GM18858 (cell line): ENCODE data around the gene IL23R.
A peak's percentile ranks its signal among the peaks of the same experiment; 100 is the strongest.
"Not testable (repeated sequence)": the region's sequence is repeated elsewhere in the genome, so short reads cannot be mapped to it uniquely, and the experiment has no call there.

ENCODE experiments used
- ATAC-seq: cut with Tn5 transposase; IDR thresholded peaks from one replicate; pipeline ENCODE4 v1.9.1; 2021; ENCODE audit not compliant: unreplicated experiment

Gene IL23R

DNA sequence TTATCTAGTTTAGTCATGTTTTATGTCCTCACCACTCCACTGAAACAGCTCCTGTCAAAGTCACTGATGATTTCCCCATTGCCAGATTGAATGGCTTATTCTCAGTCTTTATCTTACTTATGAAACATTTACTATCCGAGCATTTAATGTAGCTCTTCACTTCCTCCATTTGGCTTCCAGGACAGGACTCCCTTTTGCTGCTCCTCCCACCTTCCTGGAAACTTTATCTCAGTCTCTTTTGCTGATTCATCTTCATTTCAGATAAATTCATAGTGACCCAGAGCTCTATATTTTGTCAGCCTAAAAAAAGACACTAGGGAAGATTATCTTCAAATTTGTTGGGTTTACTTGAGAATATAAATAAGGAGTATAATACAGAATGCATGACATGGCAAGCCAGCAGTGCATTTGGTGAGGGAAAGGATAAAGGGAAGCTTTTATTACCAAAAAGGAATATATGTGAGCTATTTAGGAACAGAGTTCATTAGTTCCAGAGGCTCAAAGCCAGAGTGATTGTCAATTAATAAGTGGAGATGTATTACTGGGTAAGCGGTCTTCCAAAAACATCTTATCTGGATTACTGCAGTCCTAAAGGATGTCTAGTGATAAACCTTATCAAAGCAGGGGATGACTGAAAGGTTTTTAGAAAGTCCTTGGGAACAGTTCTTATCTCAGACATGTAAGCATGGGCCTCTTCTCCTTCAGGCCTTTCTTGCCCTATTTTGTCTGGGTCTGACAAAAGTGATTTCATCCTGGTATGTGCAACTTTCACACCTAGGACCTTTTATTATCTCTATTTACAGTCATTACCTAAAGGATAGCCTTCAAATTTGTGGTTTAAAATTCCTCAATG lies 25.6 kb downstream of the IL23R start:
- no peak for ATAC-seq

DNA sequence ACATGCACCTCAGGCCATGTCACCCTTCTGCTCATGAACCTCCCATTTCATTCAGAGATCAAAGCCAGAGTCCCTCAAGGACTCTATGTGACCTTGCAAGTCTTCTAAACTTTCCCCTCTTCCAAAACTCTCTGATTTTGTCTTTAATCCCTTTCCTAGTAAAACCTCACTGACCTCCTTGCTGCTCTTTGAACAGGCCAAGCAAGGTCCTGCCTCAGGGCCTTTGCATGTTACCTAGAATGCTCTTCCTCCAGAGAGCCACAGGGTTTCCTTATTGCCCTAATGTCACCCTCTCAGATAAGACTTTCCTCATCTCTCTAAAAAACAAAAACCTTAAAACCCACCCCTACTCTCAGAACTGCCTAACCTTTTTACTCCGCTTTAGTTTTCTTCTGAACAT lies 26.6 kb downstream of the IL23R start:
- ATAC-seq = no peak

GRCh38 chr1:67193704-67194103 lies 27.4 kb downstream of the IL23R start:
- no peak for ATAC-seq

GRCh38 chr1:67194209-67194863 lies 28.1 kb downstream of the IL23R start:
- ATAC-seq = peak; percentile 73

DNA sequence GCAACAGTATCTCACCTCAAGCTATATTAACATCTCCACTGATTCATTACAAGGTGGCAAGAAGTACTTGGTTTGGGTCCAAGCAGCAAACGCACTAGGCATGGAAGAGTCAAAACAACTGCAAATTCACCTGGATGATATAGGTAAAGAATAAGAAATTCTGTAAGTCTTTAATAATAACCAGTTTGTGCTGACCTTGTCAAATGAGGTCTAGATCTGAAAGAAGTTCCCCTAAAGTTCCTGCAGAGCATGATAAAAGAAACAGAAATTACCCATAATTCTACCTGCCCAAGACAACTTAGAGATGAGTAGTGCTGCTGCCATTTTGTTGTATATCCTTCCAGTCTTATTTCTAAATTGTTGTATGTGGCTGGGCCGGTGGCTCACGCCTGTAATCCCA lies 34.5 kb downstream of the IL23R start:
- no peak for ATAC-seq

DNA sequence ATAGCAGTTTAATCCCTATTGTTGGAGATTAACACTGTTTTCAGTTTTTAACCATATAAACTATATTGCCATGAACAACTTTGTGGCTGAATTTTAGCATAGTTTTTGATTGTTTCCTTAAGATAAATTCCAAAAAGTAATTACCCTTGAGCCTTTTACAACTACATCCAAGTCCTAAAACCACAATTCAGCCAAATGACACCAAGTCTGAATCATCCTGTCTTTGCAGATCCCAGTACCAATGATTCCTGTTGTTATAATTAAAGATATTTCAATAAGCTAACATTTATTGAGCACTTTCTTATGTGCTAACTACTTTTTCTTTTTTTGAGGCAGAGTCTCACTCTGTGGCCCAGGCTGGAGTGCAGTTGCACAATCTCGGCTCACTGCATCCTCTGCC lies 35.6 kb downstream of the IL23R start:
- ATAC-seq = no peak

DNA sequence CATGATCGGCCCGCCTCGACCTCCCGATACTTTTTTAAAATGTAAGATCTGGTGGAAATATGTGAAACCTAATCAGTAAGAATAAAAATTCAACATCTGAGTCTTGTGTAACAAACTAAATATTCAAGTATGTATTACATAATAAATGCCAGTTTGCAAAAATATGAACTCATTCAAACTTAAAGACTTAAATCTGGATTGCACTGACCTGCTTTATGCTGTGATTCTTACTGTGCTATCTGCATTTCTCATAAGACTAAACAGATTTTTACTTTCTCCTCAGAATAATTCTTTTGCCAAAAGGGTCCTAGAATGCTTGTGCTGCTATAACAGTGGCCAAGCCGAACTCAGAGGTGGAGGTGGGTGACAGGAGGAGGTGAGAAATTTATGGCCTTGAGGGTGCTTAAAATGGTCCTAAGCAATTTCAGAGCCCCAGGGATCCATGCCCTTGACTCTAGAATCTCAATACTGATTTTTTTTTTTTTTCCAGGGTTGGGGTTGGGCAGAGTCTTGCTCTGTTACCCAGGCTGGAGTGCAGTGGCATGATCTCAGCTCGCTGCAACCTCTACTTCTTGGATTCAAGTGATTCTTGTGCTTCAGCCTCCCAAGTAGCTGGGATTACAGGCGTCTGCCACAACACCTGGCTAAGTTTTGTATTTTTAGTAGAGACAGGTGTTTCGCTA lies 38.2 kb downstream of the IL23R start:
- ATAC-seq = no peak

- ATAC-seq = not testable (repeated sequence)
Observed at GRCh38 chr1:67207398-67207797, 41.1 kb downstream of the IL23R start.

GRCh38 chr1:67208217-67208616 lies 42.0 kb downstream of the IL23R start:
- ATAC-seq = no peak

DNA sequence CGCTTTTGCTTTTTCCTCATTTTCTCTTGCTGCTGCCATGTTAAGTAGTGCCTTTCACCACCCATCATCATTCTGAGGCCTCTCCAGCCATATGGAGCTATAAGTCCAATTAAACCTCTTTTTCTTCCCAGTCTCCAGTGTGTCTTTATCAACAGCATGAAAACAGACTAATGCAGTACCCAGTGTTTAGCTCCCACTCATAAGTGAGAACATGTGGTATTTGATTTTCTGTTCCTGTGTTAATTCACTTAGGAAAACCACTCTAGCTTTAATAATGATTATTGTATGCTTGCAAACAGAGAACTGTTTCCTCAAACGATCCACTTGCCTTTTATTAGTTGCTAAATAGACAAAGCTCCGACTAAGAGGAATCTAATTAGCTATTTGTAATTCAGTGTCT lies 43.3 kb downstream of the IL23R start:
- no peak for ATAC-seq

DNA sequence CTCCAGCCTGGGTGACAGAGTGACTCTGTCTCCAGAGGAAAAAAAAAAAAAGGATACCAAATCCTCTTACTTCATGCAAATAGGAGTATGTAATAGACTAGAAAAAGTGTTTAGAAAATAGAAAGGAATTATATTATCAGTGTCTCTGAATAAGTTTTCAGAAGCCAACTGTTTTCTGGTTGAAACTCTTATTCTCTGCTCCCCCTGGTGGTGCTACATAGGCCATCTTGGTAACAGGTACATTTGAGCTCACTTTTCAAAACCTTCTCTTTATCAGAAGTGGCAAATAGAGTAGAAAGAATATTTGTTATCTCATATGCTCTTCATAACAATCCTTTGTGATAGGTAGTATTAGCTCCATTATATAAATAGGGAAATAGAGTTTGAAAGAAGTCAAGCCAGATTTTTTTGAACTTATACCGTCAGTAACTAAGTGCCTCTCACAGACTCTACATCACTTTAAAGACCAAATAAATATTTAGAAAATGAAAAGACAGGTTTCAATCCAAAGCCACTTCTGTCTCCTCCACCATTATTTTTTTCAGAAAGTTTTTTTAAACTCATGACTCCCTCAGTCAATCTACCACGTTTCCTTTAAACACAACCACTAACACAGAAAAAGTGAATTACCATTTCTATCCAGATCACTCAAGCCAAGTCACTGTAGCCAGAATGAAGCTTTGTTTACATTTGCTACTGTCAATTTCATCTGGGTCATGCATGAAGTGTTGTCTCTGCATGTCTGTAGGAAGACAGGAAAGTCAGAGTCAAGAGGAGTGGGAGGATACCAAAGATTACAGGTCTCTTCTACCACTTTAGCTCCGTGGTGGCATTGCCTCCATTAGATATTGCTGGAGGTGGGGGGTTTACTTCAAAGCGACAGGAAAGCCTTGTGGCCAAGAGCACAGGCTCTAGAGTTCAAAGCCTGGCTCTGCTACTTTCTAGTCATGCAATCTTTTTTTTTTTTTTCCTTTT lies 45.6 kb downstream of the IL23R start:
- ATAC-seq = no peak

GRCh38 chr1:67213164-67213563 lies 46.9 kb downstream of the IL23R start:
- ATAC-seq = no peak

GRCh38 chr1:67213948-67214347 lies 47.7 kb downstream of the IL23R start:
- no peak for ATAC-seq

DNA sequence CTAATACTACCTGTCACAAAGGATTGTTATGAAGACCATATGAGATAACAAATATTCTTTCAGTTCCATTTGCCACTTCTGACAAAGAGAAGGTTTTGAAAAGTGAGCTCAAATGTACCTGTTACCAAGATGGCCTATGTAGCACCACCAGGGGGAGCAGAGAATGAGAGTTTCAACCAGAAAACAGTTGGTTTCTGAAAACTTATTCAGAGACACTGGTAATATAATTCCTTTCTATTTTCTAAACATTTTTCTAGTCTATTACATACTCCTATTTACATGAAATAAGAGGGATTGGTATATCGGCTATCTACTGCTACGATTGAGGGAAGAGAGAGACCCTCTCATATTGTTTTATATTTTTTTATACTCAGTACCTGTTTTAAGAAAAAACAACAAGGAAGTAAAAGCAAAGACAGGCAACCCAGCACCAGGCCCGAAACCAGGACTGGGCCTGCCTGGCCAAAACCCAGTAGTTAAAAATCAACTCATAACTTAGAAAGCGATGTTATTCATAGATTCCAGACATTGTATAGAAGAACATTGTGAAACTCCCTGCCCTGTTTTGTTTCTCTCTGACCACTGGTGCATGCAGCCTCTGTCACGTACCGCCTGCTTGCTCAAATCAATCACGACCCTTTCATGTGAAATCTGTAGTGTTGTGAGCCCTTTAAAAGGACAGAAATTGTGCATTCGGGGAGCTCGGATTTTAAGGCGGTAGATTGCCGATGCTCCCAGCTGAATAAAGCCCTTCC lies 48.3 kb downstream of the IL23R start:
- peak; percentile 70 for ATAC-seq

GRCh38 chr1:67216401-67216800 lies 50.1 kb downstream of the IL23R start:
- ATAC-seq = no peak

DNA sequence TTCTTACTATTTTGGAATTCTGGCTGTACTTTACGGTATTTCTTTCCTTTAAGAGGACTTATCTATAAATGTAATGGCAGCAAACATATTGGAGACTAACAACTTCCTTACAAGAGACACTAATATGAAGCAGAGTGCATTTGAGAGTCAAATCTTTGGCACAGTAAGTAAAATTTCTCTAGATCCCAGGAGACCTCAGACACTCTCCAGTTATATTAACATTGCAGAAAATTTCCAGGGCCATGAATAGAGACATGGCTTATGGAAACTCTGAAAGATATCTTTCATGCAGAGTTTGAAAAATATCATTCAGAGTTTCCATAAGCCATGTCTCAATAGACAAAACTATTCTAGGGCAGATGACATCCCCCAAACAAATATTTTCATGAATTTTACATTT lies 51.2 kb downstream of the IL23R start:
- no peak for ATAC-seq

DNA sequence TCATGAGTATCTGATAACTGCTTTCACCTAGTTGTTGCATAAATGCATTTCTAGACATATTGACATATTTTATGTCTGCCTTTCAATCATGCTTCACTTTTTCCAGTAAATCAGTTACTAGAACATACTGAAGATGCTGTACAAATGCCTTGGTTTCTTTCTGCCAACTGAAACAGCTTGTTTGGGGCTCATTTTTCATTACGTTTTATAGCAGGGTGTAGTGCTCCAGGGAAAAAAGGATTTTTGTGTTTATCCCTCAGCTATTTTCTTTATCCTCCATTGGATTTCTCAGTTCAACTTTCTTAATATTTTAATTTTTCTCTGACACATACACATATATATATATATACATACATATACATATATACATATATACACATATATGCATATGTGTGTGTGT lies 51.7 kb downstream of the IL23R start:
- ATAC-seq = no peak

GRCh38 chr1:67224856-67225255 lies 58.6 kb downstream of the IL23R start:
- no peak for ATAC-seq

DNA sequence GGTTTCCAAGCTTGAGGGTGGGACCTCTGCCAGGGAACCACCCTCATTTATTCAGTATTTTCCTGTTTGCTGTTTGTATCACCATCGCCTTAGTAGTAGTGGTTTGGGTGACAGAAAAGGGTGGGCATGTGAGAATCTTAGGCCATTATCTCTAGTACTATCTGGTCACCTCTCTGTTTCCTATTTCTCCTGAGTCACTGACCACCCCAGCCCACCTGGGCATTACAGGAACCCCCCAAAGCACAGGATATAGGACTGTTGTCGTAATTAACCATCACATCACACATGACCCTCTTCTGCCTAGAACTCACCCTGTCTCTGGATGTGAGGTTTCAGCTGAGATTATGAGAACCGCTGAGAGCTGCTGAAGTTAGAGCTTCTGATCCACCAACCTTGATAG lies 60.4 kb downstream of the IL23R start:
- no peak for ATAC-seq

DNA sequence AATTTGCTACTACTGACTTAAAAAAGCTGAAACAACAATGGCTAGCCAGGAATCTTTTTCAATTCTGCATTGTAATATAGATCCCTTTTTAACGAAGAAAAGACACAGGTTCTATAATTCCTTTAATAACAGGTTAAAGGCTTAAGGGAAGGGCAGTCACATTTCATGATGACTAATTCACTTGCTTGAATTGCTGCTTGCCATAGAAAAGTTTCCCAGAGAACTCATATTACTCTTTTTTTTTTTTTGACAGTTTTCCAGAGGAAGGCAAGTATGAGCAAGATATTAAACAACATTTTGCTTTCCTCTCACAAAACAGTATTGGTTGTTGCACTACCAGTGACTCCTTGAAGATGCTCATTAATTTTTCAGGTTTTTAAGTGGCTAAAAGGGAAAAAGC lies 60.9 kb downstream of the IL23R start:
- ATAC-seq = no peak
